MM.1S (cell line): ENCODE results near the gene FBXW11.
A peak's percentile ranks its signal among the peaks of the same experiment; 100 is the strongest.

Experiments used
- DNase-seq: peaks from one replicate; pipeline ENCODE4 v3.0.0-alpha.2; 2015
- H2AFZ ChIP-seq: fragments of 300-600 bp; sonication (generic); 2 replicates; pipeline ENCODE4 v1.6.0; 2016; ENCODE audit warnings: antibody characterized with exemption, low read length
- H3F3A ChIP-seq: fragments of 300-600 bp; sonication (generic); 2 replicates; pipeline ENCODE4 v1.6.1; 2016; ENCODE audit warnings: mild to moderate bottlenecking, antibody characterized with exemption, low read length, moderate library complexity, mixed read lengths; ENCODE audit not compliant: insufficient read depth
- H3K27ac ChIP-seq: fragments of 300-600 bp; sonication (generic); 2 replicates; pipeline ENCODE4 v1.5.1; 2016; ENCODE audit warnings: mild to moderate bottlenecking, low read length
- H3K27me3 ChIP-seq: fragments of 300-600 bp; sonication (generic); replicated peaks from 2 replicates; pipeline ENCODE4 v1.6.0; 2016; ENCODE audit warnings: low read length; ENCODE audit not compliant: insufficient read depth
- H3K36me3 ChIP-seq: fragments of 300-600 bp; sonication (generic); replicated peaks from 2 replicates; pipeline ENCODE4 v1.6.1; 2016; ENCODE audit warnings: mild to moderate bottlenecking, low read length, mixed read lengths; ENCODE audit not compliant: insufficient read depth
- H3K4me1 ChIP-seq: fragments of 300-600 bp; sonication (generic); 2 replicates; pipeline ENCODE4 v1.6.1; 2016; ENCODE audit warnings: low read length, mixed read lengths
- H3K4me2 ChIP-seq: fragments of 300-600 bp; sonication (generic); 2 replicates; pipeline ENCODE4 v1.6.0; 2016; ENCODE audit warnings: low read depth, low read length
- H3K4me3 ChIP-seq: fragments of 300-600 bp; sonication (generic); 2 replicates; pipeline ENCODE4 v1.5.1; 2016; ENCODE audit warnings: low read length, mixed read lengths
- H3K79me2 ChIP-seq: fragments of 300-600 bp; sonication (generic); 2 replicates; pipeline ENCODE4 v1.6.1; 2016; ENCODE audit warnings: mixed run types, low read length, mixed read lengths
- H3K9ac ChIP-seq: fragments of 300-600 bp; sonication (generic); 2 replicates; pipeline ENCODE4 v1.6.1; 2016; ENCODE audit warnings: low read length, mixed read lengths
- H3K9me2 ChIP-seq: fragments of 300-600 bp; sonication (generic); replicated peaks from 2 replicates; pipeline ENCODE4 v1.6.1; 2016; ENCODE audit warnings: mild to moderate bottlenecking, low read length, mixed read lengths; ENCODE audit not compliant: insufficient read depth
- H3K9me3 ChIP-seq: fragments of 300-600 bp; sonication (generic); replicated peaks from 2 replicates; pipeline ENCODE4 v1.6.1; 2016; ENCODE audit warnings: mild to moderate bottlenecking, low read length, mixed read lengths; ENCODE audit not compliant: insufficient read depth
- H4K20me1 ChIP-seq: fragments of 300-600 bp; sonication (generic); 2 replicates; pipeline ENCODE4 v1.6.1; 2016; ENCODE audit warnings: mild to moderate bottlenecking, low read length, moderate library complexity, mixed read lengths; ENCODE audit not compliant: insufficient read depth
- EZH2 ChIP-seq: fragments of 300-600 bp; sonication (generic); optimal IDR thresholded peaks from 2 replicates; pipeline ENCODE3; 2017; ENCODE audit warnings: low read depth, mild to moderate bottlenecking, antibody characterized with exemption, low read length, mixed read lengths
- EZH2phosphoT487 ChIP-seq: fragments of 300-600 bp; sonication (generic); IDR thresholded peaks from 2 replicates; pipeline ENCODE4 v1.6.1; 2018; ENCODE audit warnings: antibody characterized with exemption, low read length
- TF ChIP-seq, protein P1 (sequence below): fragments of 300-600 bp; sonication (generic); IDR thresholded peaks from 2 replicates; pipeline ENCODE4 v1.5.1; 2016; ENCODE audit warnings: antibody characterized with exemption, low read length, mixed read lengths

The FBXW11 gene

DNA sequence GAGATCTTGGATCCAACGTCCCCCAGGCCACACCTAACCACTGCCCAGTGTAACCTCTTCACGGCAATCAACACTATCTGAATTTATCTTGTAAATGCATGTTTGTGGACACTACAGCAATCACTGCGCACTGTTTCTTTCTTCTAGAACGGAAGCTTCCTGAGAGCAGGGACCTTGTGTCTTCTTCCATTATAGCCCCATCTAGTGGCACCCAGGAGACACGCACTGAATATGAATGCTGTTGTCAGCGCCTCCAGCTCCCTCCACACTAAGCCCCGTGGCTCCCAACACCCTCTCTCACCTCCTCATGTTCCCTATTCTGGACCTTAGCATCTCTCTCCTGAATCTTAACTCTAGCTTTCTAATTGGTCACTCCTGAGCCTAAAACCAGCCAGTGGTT is 148.1 kb downstream of the FBXW11 start:
- Histone ChIP-seq H3K36me3 (no peaks in the 10 kb centered on the region), H3K4me1 (no peaks in the 10 kb centered on the region), H3F3A (no peaks in the 10 kb centered on the region), H3K9me3 (no peaks in the 10 kb centered on the region), H3K4me2 (no peak overlapping the region), H2AFZ (no peak overlapping the region), H3K27me3 (no peaks in the 10 kb centered on the region), H3K27ac (no peak overlapping the region), H3K9me2 (no peaks in the 10 kb centered on the region), H3K4me3 (no peak overlapping the region), H3K9ac (no peak overlapping the region), H4K20me1 (no peaks in the 10 kb centered on the region), H3K79me2 (no peaks in the 10 kb centered on the region)
- TF ChIP-seq EZH2phosphoT487: no peak
- TF ChIP-seq, protein P1, sequence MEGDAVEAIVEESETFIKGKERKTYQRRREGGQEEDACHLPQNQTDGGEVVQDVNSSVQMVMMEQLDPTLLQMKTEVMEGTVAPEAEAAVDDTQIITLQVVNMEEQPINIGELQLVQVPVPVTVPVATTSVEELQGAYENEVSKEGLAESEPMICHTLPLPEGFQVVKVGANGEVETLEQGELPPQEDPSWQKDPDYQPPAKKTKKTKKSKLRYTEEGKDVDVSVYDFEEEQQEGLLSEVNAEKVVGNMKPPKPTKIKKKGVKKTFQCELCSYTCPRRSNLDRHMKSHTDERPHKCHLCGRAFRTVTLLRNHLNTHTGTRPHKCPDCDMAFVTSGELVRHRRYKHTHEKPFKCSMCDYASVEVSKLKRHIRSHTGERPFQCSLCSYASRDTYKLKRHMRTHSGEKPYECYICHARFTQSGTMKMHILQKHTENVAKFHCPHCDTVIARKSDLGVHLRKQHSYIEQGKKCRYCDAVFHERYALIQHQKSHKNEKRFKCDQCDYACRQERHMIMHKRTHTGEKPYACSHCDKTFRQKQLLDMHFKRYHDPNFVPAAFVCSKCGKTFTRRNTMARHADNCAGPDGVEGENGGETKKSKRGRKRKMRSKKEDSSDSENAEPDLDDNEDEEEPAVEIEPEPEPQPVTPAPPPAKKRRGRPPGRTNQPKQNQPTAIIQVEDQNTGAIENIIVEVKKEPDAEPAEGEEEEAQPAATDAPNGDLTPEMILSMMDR: peak; percentile 50
- no peak for DNase-seq

DNA sequence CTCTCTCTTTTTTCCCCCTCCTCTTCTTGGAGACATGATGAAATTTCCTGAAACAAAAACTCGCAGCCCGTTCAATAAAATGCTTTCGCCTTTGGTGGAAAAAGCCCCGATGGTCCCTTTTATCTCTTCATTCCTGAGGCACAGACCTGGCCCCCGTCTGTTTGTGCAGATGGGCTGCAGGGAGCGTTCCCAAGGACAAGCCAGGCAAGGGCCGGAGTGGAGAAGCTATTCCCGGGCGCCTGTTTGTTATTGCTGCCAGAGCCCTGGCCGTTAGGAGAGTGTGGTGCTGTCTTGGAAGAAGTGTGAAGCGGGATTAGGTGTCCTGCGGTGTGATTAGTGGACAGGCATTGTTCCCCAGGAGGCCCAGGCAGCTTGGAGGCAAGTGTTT is 149.0 kb downstream of the FBXW11 start:
- Histone ChIP-seq H3K9me2 (no peaks in the 10 kb centered on the region), H2AFZ (no peak overlapping the region), H3K27ac (no peak overlapping the region), H3K9ac (no peak overlapping the region), H3K4me2 (no peak overlapping the region), H3K4me3 (no peak overlapping the region), H3K27me3 (no peaks in the 10 kb centered on the region), H3K36me3 (no peaks in the 10 kb centered on the region), H3K4me1 (no peaks in the 10 kb centered on the region), H4K20me1 (no peaks in the 10 kb centered on the region), H3K79me2 (no peaks in the 10 kb centered on the region), H3F3A (no peaks in the 10 kb centered on the region), H3K9me3 (no peaks in the 10 kb centered on the region)
- DNase-seq: no peak
- TF ChIP-seq EZH2phosphoT487 (no peak), EZH2 (no peak)
- TF ChIP-seq, protein P1: no peak

DNA sequence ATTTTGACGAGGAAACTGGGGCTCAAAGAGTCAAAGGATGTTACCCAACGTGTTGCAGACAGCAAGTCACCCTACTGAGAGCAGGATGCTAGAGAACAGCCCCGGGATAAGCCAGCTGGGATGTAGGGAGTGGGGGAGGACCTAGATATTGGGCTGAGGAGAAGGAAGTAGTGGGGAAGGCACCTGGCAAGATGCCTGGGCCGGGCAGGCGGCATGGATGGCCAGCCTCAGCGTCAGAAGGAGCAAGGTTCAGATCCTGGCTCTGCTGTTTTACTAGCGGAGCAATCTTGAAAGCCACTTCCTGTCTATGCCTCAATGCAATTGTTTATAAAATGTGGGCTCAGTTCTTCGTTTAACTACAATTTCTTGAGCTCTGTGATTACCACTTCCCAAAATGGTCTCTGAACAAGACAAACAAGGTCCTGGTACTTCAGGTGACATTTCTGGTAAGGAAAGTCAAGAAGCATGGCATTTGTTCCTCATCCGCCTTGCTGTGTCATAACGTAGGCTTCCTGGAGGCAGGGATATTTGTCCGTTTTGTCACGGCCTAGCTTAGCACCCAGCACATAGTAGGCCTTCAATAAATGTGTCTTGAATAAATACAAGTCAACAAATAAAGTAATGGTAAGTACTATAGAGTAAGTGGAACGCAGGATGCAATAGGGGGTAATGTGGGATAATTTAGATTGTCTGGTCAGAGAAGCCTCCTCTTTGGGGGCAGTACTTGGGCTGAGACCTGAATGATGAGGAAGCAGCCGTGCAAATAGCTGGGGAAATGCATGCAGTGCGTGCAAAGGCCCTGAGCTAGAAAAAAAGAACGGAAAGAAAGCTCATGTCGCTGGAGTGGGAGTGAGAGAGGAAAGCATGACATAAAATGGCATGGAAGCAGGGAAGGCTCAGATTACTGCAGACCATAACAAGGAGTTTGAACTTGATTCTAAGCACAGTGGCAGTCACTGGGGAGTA is 150.4 kb downstream of the FBXW11 start:
- H3K9me3 ChIP-seq: no peaks in the 10 kb centered on the region
- H3K9me2 ChIP-seq: no peaks in the 10 kb centered on the region
- H3F3A ChIP-seq: no peaks in the 10 kb centered on the region
- no peaks in the 10 kb centered on the region for H3K4me1 ChIP-seq
- no peak overlapping the region for H3K27ac ChIP-seq
- H3K9ac ChIP-seq: no peak overlapping the region
- H3K36me3 ChIP-seq: no peaks in the 10 kb centered on the region
- H3K4me3 ChIP-seq: no peak overlapping the region
- no peak for DNase-seq
- TF ChIP-seq EZH2phosphoT487 (no peak), EZH2 (no peak)
- TF ChIP-seq, protein P1: no peak
- no peaks in the 10 kb centered on the region for H3K27me3 ChIP-seq
- H3K79me2 ChIP-seq: no peaks in the 10 kb centered on the region
- H4K20me1 ChIP-seq: no peaks in the 10 kb centered on the region
- no peak overlapping the region for H2AFZ ChIP-seq
- H3K4me2 ChIP-seq: no peak overlapping the region
